GM12873 (cell line): ENCODE results near the gene OR2W3.

Experiments used
- CTCF ChIP-seq: IDR thresholded peaks from 2 replicates; pipeline ENCODE4 v1.5.1; 2012; ENCODE audit warnings: low read depth, mild to moderate bottlenecking, moderate library complexity, low read length, control low read depth; ENCODE audit not compliant: insufficient read depth; ENCODE audit errors: missing control alignments

The OR2W3 gene

DNA sequence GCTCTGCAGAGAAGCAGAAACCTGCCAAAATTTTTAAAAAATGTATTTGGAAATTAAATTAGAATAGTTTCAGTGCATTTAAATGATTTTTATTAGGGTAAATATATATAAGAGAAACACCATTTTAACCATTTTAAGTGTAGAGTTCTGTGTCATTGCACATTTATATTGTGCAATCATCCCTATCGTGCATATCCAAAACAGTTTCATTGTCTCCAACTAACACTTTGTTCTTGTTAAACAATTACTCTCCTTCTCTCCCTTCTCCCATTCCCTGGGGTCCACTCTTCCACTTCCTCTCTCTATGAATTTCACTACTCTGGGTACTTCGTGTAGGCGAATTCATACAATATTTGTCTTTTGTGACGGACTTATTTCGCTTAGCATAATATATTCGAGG lies 47.2 kb downstream of the OR2W3 start:
- no peak for TF ChIP-seq CTCF
